Hepatic stellate cell (primary cell): ENCODE measurements around the gene YIF1A.

Experiments
- DNase-seq: peaks from one replicate; pipeline ENCODE4 v3.0.0; 2011; ENCODE audit warnings: low spot score

Gene YIF1A

DNA sequence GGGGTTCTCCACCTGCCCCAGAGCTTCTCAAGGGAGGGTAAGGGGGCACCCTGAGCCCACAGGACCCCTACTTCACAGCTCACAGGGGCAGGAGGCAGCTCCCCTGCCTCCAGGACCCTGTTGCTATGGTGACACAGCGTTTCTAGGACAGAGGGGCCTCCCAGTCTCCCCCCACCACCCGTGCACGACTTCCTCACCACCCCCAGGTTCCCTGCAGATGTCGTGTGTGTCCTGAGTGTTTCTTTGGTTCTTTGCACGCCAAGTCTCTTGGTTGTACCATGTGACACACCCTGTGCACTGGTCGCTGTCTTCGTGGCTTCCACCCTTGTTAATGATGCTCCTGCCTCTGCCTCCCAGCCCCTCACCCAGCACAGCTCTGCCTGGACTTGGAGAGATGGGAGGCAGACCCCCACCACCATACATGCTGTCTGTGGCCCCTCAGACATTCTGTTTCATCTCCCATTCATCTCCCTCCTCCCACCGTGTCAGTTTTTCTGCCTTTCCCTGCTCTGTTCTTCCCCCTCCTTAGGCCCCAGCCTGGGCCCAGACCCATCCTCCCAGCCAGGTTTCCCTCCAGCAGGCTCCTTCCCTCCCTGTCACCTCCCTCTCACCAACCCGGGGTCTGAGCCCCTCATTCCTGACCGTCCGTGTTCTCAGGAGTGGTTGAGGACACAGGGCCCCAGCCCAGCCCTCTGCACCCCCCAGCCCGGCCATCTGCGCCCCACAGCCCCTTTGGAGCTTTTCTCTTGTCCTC lies 45.0 kb downstream of the YIF1A start:
- DNase-seq: no peak

DNA sequence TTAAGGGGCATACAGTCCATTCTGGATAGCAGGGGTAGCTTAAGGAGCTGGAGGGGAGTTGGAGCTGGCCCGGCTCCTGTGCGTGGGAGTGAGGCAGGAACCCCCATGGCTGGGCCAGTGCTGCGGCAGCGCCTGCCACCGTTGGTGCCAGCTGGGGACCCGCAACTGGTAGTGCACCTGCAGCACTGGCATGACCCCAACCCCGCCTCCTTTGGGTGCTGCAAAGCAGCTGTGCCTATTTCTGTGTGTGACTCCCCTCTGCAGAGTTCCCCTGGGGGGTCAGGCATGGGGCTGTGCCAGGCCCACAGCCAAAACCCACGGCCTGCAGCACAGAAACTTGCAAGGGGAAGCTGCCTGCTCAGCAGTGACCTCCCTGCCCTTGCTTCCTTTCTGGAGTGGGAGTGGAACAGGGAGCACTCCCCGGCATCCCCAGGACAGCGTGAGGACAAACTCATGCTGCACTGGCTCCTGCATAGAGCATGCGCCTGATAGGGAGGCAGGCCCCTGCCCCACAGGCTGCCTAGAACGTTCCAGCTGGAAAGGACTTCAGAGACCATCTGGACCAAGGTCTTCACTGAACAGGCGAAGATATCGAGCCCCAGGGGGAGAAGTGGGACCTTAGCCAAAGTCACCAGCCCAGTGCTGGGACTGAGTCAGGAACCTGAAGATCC lies 46.7 kb downstream of the YIF1A start:
- no peak for DNase-seq

DNA sequence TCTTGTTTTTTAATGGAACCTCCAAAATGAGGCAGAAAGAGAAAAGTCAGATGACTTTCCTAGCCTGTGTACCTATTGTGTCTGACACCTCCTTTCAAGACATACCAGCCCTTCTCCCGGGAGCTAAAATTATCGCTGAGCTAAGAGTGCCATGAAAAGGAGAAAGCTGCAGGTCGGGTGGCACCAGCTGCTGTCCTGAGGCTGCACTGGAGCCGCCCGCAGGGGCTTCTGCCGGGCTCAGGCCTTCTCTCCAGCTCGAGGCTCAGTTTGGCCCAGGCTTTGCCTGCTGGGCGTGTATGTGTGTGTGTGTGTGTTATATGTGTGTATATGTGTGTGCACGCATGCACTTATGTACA lies 48.2 kb downstream of the YIF1A start:
- no peak for DNase-seq

DNA sequence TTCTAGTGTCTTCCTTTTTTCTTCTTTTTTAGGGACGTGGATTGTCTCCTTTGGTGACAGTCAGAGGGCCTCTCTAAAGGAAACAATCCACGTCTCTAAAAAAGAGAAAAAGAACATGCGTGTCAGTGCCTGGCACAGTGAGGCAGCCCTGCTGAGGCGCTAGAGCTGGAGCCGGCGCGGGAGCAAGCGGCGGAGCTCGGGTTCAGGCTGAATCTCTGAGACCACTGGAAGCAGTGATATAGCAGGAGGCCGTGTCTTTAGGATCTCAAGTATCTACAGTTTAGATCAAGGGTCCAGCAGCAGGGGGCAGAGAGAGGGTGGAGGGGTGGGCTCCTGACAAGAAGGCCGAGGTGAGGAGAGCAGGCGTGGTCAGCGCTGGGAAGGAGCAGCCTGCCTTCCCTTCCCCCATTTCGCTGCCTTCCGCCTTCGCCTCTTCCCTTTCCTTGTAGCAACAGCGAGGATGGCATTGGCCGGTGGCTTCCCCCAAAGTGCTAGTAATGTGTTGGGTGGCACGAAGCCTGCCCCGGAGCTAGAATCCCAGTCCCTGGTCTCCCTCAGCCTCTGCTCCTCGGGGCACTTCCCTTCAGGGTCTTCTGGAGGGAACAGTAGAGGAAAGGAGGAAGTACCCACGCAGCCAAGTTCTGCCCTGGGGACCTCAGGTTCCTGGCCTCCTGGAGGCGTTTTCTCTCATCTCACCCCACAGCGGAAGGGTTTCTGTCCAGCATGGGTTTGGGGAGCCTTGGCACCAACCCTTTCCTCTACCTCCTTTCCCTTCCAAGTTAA lies 48.8 kb downstream of the YIF1A start:
- no peak for DNase-seq

DNA sequence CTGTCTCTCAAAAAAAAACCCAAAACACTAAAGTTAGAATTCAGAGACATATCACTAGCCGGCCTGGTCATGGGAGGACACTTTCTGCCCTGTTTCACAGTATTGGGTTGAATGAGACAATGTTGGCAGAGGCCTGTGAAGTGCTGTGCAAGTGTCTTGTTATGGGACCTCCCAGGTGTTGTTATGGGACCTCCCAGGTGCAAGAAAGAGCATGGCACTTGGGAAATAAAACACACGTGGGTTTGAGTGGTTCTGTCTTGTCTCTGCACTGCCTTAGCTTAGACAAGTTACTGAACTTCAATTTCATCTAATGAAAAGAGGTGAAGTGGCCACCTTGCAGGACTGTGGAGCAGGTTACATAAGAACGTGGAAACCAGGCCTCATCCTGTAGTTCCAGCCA lies 49.4 kb downstream of the YIF1A start:
- DNase-seq: no peak

DNA sequence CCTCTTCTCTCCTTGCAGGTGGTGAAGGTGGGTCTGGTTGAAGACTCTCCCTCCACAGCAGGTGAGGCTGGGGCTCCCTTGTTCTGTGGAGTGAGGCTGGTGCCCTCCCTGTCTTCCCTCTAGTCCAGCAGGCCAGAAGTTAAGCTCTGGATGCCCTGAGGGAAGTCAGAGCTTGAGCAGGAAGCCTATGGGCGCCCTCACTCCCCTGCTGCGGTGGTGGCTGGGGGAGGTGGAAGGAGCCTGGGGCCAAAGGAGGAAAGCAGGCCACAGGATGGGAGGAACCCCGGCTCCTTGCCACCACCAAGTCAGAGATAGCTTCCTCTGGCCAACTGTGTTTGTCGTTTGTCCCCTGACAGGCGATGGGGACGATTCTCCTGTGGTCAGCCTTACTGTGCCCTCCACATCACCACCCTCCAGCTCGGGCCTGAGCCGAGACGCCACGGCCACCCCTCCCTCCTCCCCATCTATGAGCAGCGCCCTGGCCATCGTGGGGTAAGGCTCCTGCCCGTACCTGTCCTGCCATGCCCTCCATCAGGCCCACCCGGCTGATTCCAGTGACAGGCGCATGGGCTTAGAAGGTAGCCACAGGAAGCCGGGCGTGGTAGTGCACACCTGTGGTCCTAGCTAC lies 50.0 kb downstream of the YIF1A start:
- no peak for DNase-seq

DNA sequence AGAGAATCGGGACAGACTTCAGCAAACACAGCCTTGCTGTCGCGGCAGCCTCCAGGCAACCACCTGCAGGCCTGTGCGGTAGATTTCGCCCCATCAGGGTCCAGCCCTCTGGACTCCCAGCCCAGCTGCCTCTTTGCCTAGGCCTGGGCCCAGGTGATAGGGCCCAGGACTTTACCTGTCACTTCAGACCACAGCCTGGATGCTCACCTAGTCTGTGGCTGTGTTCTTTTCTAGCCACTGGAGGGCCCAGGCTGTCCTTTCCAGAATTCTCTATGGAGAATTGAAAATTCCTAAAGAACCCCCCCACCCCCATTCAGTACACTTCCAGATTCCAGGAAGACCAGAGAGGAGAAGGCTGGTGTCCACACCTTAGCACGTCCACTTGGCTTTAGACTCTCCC lies 51.1 kb downstream of the YIF1A start:
- DNase-seq: no peak

DNA sequence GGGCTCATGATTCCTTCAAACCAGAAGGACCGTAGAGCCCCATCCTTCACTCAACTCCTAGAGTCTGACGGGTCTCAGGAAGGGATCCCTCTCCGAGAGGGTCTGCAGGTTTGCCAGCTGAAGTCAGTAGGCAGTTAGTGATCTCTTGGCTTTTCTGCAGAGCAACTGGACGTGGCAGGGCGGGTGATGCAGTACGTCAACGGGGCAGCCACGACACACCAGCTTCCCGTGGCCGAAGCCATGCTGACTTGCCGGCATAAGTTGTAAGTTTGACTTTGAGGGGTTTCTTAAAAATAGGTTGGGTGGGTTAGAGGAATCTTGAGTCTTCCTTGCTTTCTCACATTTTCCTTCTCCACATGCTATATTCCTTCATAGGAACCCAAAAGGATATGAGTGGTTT lies 53.8 kb downstream of the YIF1A start:
- no peak for DNase-seq
